Neural cell (in vitro differentiated cells): ENCODE measurements around the gene IRF9. TPM values are rescaled to one million over a fixed set of nuclear protein-coding genes. Genes with fewer than 3 reads are reported as not detected.

ENCODE experiments used
- H2AFZ ChIP-seq: fragments of 200-600, 300-800 bp; sonication (generic), shearing (Covaris generic); 2 replicates; pipeline ENCODE4 v1.6.0; 2014; ENCODE audit warnings: low read depth, mild to moderate bottlenecking, antibody characterized with exemption, low read length, moderate library complexity
- H3F3A ChIP-seq: fragments of 200-600 bp; shearing (Covaris generic); 2 replicates; pipeline ENCODE4 v1.6.1; 2016; ENCODE audit warnings: mild to moderate bottlenecking, moderate library complexity, mixed read lengths, antibody characterized with exemption, low read length; ENCODE audit not compliant: insufficient read depth, poor library complexity, severe bottlenecking
- H3K27ac ChIP-seq: fragments of 200-600, 300-800 bp; sonication (generic), shearing (Covaris generic); 2 replicates; pipeline ENCODE4 v1.5.1; 2014; ENCODE audit warnings: mild to moderate bottlenecking, low read length, moderate library complexity
- H3K27me3 ChIP-seq: fragments of 300-800, 200-600 bp; sonication (generic), shearing (Covaris generic); 2 replicates; pipeline ENCODE4 v1.6.0; 2014; ENCODE audit warnings: mild to moderate bottlenecking, low read depth, low read length, moderate library complexity; ENCODE audit not compliant: insufficient read depth
- H3K36me3 ChIP-seq: fragments of 300-800, 200-600 bp; sonication (generic), shearing (Covaris generic); 2 replicates; pipeline ENCODE4 v1.5.1; 2014; ENCODE audit warnings: mild to moderate bottlenecking, antibody characterized with exemption, low read length, moderate library complexity; ENCODE audit not compliant: insufficient read depth
- H3K4me2 ChIP-seq: fragments of 300-800, 200-600 bp; sonication (generic), shearing (Covaris generic); 2 replicates; pipeline ENCODE4 v1.6.0; 2014; ENCODE audit warnings: mild to moderate bottlenecking, low read length
- H3K4me3 ChIP-seq: fragments of 300-800, 200-600 bp; sonication (generic), shearing (Covaris generic); 2 replicates; pipeline ENCODE4 v1.5.1; 2014; ENCODE audit warnings: mild to moderate bottlenecking, low read length, moderate library complexity
- H3K79me2 ChIP-seq: fragments of 200-600 bp; shearing (Covaris generic); replicated peaks from 2 replicates; pipeline ENCODE4 v1.6.0; 2014; ENCODE audit warnings: mild to moderate bottlenecking, low read length, moderate library complexity; ENCODE audit not compliant: insufficient read depth
- H3K9ac ChIP-seq: fragments of 300-800, 200-600 bp; sonication (generic), shearing (Covaris generic); 2 replicates; pipeline ENCODE4 v1.6.1; 2016; ENCODE audit warnings: mild to moderate bottlenecking, low read length, mixed read lengths
- H3K9me2 ChIP-seq: fragments of 200-600 bp; shearing (Covaris generic); 2 replicates; pipeline ENCODE4 v1.6.1; 2016; ENCODE audit warnings: mild to moderate bottlenecking, low read length, mixed read lengths; ENCODE audit not compliant: insufficient read depth
- H3K9me3 ChIP-seq: fragments of 200-600, 300-800 bp; sonication (generic), shearing (Covaris generic); 2 replicates; pipeline ENCODE4 v1.6.1; 2016; ENCODE audit warnings: mild to moderate bottlenecking, mixed run types, low read length, moderate library complexity, mixed read lengths
- H4K20me1 ChIP-seq: fragments of 200-600 bp; shearing (Covaris generic); 2 replicates; pipeline ENCODE4 v1.6.1; 2016; ENCODE audit warnings: mild to moderate bottlenecking, mixed run types; ENCODE audit not compliant: insufficient read depth
- EP300 ChIP-seq: fragments of 450-650 bp; conservative IDR thresholded peaks from 2 replicates; pipeline ENCODE4 v1.6.1; 2014; ENCODE audit warnings: antibody characterized with exemption, mild to moderate bottlenecking, moderate library complexity; ENCODE audit not compliant: poor library complexity, severe bottlenecking
- EZH2 ChIP-seq: fragments of 200-600, 300-800 bp; shearing (Covaris generic), sonication (generic); IDR thresholded peaks from 2 replicates; pipeline ENCODE4 v1.6.1; 2014; ENCODE audit warnings: antibody characterized with exemption, low read length, borderline replicate concordance, mild to moderate bottlenecking; ENCODE audit not compliant: insufficient read depth, poor library complexity, severe bottlenecking
- MXI1 ChIP-seq: fragments of 450-650 bp; conservative IDR thresholded peaks from 2 replicates; pipeline ENCODE4 v1.6.1; 2014; ENCODE audit warnings: antibody characterized with exemption, mild to moderate bottlenecking; ENCODE audit not compliant: poor library complexity, severe bottlenecking
- POLR2AphosphoS5 ChIP-seq: IDR thresholded peaks from 2 replicates; pipeline ENCODE4 v1.6.1; 2012
- RAD21 ChIP-seq: fragments of 450-650 bp; conservative IDR thresholded peaks from 2 replicates; pipeline ENCODE4 v1.6.1; 2014; ENCODE audit warnings: antibody characterized with exemption, mild to moderate bottlenecking, moderate library complexity
- SMC3 ChIP-seq: fragments of 450-650 bp; conservative IDR thresholded peaks from 2 replicates; pipeline ENCODE4 v1.6.1; 2014; ENCODE audit warnings: antibody characterized with exemption, mild to moderate bottlenecking, moderate library complexity; ENCODE audit not compliant: poor library complexity
- TAF1 ChIP-seq: IDR thresholded peaks from 2 replicates; pipeline ENCODE4 v1.6.1; 2012; ENCODE audit warnings: low read depth
- polyA plus RNA-seq: library from polyadenylated mRNA; depleted of rRNA; stranded (reverse); fragments of >200 nt; gene quantifications from 2 replicates; pipeline ENCODE4 v1.2.3, GENCODE V29; 2014
- TF ChIP-seq, protein P1 (sequence below): fragments of 450-650 bp; IDR thresholded peaks from 2 replicates; pipeline ENCODE4 v1.5.1; 2014; ENCODE audit warnings: antibody characterized with exemption, mild to moderate bottlenecking, moderate library complexity; ENCODE audit not compliant: poor library complexity, severe bottlenecking
- TF ChIP-seq, protein P2 (sequence below): IDR thresholded peaks from 2 replicates; pipeline ENCODE4 v1.6.1; 2012; ENCODE audit warnings: borderline replicate concordance

Gene IRF9
- polyA plus RNA-seq, 1 donor from 2014 or later: 19.6 TPM

DNA sequence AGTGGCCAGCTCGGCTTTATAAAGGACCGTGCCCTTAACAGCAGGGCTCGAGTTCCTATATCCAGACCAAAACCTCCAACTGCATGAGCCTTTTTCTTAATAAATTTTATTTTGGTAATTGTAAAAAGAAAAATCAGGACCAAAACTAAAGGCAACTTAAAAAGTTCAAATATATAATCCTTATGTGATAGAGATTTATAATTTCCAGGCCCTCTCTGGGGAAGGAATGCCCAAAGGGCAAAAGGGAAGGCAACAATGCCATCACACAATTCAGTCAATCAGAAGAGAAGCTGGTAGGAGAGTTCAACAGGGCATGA is 28.0 kb downstream of the IRF9 start:
- no peaks in the 10 kb centered on the region for H3K27me3 ChIP-seq
- H3K27ac ChIP-seq: peak overlapping the region; percentile 4

DNA sequence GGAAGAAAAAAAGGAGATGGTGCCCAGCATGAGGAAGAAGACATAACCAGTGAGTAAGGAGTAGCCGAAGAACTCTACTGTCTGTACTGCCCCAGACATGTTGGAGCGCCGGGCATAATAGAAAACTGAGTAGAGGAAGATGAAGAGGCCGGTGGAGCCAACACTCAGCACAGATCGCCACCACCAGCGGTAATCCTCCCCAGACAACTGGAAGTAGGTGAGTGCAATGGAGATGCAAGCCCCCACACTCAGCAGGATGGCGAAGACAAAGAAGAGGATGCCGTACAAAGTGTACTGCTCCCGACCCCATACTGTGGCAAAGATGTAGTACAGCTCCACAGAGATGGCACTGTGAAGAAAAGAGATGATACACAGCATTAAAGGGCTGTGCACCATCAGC is 28.4 kb downstream of the IRF9 start:
- Histone ChIP-seq H3K4me2 (no peak overlapping the region), H3K27me3 (no peaks in the 10 kb centered on the region), H3K36me3 (no peaks in the 10 kb centered on the region), H3K79me2 (peaks cover 3% of the 10 kb centered on the region), H3K4me3 (peak overlapping the region; percentile 92), H4K20me1 (peaks cover 4% of the 10 kb centered on the region), H3K27ac (no peak overlapping the region), H2AFZ (no peak overlapping the region), H3K9me3 (no peaks in the 10 kb centered on the region), H3K9ac (peak overlapping the region; percentile 2), H3F3A (no peaks in the 10 kb centered on the region), H3K9me2 (no peaks in the 10 kb centered on the region)
- TF ChIP-seq RAD21 (no peak), MXI1 (no peak), EP300 (no peak), TAF1 (no peak), SMC3 (no peak)

More for the DNA sequence above, 28.0 kb downstream of the IRF9 start:
- Histone ChIP-seq H4K20me1 (peaks cover 4% of the 10 kb centered on the region), H3K36me3 (no peaks in the 10 kb centered on the region), H2AFZ (no peak overlapping the region), H3K9me3 (no peaks in the 10 kb centered on the region), H3F3A (no peaks in the 10 kb centered on the region), H3K79me2 (peaks cover 3% of the 10 kb centered on the region), H3K4me3 (peak overlapping the region; percentile 92), H3K9me2 (no peaks in the 10 kb centered on the region), H3K9ac (peak overlapping the region; percentile 2), H3K4me2 (no peak overlapping the region)
- TF ChIP-seq EZH2 (no peak), EP300 (no peak), SMC3 (no peak), RAD21 (no peak)
- TF ChIP-seq, protein P1, sequence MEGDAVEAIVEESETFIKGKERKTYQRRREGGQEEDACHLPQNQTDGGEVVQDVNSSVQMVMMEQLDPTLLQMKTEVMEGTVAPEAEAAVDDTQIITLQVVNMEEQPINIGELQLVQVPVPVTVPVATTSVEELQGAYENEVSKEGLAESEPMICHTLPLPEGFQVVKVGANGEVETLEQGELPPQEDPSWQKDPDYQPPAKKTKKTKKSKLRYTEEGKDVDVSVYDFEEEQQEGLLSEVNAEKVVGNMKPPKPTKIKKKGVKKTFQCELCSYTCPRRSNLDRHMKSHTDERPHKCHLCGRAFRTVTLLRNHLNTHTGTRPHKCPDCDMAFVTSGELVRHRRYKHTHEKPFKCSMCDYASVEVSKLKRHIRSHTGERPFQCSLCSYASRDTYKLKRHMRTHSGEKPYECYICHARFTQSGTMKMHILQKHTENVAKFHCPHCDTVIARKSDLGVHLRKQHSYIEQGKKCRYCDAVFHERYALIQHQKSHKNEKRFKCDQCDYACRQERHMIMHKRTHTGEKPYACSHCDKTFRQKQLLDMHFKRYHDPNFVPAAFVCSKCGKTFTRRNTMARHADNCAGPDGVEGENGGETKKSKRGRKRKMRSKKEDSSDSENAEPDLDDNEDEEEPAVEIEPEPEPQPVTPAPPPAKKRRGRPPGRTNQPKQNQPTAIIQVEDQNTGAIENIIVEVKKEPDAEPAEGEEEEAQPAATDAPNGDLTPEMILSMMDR: no peak

DNA sequence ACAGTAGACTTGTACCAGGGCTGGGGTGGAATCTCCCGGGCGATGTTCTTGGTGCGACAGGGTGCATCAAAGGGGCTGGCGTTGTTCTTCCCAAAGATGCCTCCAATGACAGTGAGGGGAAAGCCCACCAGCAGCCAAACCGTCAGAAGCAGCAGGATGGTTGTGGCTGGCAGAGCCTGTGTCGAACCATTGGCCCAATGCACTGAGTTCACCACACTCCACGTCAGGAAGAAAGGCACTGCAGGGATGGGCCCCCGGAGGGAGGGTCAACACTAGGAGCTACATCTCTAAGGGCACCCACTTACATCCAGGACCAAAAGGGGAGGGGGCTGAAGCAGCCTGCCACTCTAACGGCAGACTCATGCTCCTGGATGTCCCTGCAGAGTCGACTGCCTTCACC is 29.4 kb downstream of the IRF9 start:
- Histone ChIP-seq H3K4me3 (no peak overlapping the region), H3K27ac (no peak overlapping the region), H3K27me3 (no peaks in the 10 kb centered on the region), H3K4me2 (no peak overlapping the region), H3F3A (no peaks in the 10 kb centered on the region), H3K9me3 (no peaks in the 10 kb centered on the region), H3K9me2 (no peaks in the 10 kb centered on the region), H3K79me2 (peaks cover 3% of the 10 kb centered on the region), H3K9ac (no peak overlapping the region), H2AFZ (no peak overlapping the region), H3K36me3 (no peaks in the 10 kb centered on the region), H4K20me1 (peaks cover 4% of the 10 kb centered on the region)
- no peak for TF ChIP-seq POLR2AphosphoS5
- TF ChIP-seq, protein P1: no peak
- TF ChIP-seq RAD21: no peak
- no peak for TF ChIP-seq SMC3
- no peak for TF ChIP-seq MXI1
- TF ChIP-seq EZH2: no peak
- TF ChIP-seq, protein P2, sequence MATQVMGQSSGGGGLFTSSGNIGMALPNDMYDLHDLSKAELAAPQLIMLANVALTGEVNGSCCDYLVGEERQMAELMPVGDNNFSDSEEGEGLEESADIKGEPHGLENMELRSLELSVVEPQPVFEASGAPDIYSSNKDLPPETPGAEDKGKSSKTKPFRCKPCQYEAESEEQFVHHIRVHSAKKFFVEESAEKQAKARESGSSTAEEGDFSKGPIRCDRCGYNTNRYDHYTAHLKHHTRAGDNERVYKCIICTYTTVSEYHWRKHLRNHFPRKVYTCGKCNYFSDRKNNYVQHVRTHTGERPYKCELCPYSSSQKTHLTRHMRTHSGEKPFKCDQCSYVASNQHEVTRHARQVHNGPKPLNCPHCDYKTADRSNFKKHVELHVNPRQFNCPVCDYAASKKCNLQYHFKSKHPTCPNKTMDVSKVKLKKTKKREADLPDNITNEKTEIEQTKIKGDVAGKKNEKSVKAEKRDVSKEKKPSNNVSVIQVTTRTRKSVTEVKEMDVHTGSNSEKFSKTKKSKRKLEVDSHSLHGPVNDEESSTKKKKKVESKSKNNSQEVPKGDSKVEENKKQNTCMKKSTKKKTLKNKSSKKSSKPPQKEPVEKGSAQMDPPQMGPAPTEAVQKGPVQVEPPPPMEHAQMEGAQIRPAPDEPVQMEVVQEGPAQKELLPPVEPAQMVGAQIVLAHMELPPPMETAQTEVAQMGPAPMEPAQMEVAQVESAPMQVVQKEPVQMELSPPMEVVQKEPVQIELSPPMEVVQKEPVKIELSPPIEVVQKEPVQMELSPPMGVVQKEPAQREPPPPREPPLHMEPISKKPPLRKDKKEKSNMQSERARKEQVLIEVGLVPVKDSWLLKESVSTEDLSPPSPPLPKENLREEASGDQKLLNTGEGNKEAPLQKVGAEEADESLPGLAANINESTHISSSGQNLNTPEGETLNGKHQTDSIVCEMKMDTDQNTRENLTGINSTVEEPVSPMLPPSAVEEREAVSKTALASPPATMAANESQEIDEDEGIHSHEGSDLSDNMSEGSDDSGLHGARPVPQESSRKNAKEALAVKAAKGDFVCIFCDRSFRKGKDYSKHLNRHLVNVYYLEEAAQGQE: no peak
- TF ChIP-seq EP300: no peak
- no peak for TF ChIP-seq TAF1
